Right cardiac atrium (tissue), 5 donors: Measurements from ENCODE around the gene TAF11L2. TPM values are rescaled to one million over a fixed set of nuclear protein-coding genes. Genes with fewer than 3 reads are reported as not detected.
"Not testable (repeated sequence)": the region's sequence is repeated elsewhere in the genome, so short reads cannot be mapped to it uniquely, and the experiment has no call there.

ENCODE experiments used
- ATAC-seq, 2 donors: fragments of 200-7000 bp; cut with Tn5 transposase; one replicate each; pipeline versions ENCODE4 v1.8.0 to v1.9.1; 2020; ENCODE audit warnings: moderate library complexity in 2 of 2, mild to moderate bottlenecking in 1 of 2
- DNase-seq, 3 donors: peaks; one replicate each; pipeline ENCODE4 v3.0.0-alpha.2; 2020
- H3K27ac ChIP-seq: one replicate; pipeline ENCODE4 v1.5.1; 2013; ENCODE audit warnings: mild to moderate bottlenecking, low read length, control low read depth, moderate library complexity
- H3K27me3 ChIP-seq: one replicate; pipeline ENCODE4 v1.6.1; 2013; ENCODE audit not compliant: control insufficient read depth, insufficient read depth
- H3K4me1 ChIP-seq: one replicate; pipeline ENCODE4 v1.6.1; 2013; ENCODE audit warnings: low read length; ENCODE audit not compliant: control insufficient read depth, insufficient read depth
- H3K4me3 ChIP-seq: one replicate; pipeline ENCODE4 v1.5.1; 2013; ENCODE audit warnings: low read length, control low read depth
- H3K9me3 ChIP-seq: one replicate; pipeline ENCODE4 v1.6.1; 2013; ENCODE audit warnings: low read length; ENCODE audit not compliant: control insufficient read depth
- WGBS: extraction: QIAGEN DNeasy Blood & Tissue Kit; methylation state at CpG from one replicate; pipeline ENCODE4 v1.1.7; 2013; 5-methylcytosine and 5-hydroxymethylcytosine counted together
- intact Hi-C, 4 donors: fragments of 100-400 bp; cut with DNase I; formaldehyde crosslinking; loops; one replicate each; pipeline versions ENCODE4 v1.11.0 to v1.14.0; 2022 to 2023
- polyA plus RNA-seq: library from polyadenylated mRNA; stranded (reverse); fragments of 200-250 nt; gene quantifications from one replicate; pipeline ENCODE4 v1.2.3, GENCODE V29; 2013
- total RNA-seq, 4 donors: library from RNA; stranded (reverse); fragmentation: NEBNext Ultra II Directional; extraction: Animal tissue kit (Norgen Biotek cat#: 25700); gene quantifications; one replicate each; pipeline ENCODE4 v1.2.1, GENCODE V29; 2021
- donor health status: healthy with polysubstance abuse.
- donor health status: DM: no; HTN: yes; CAD: no.
- donor health status: DM: no; HTN: no; CAD: no.
- donor health status: DM: no; HTN: yes; CAD: no; lungs with severe emphysema.
- donor health status: DM: yes; HTN: yes; CAD: no.

TAF11L2 gene
- total and polyA plus RNA-seq, 5 donors, result not detected

- H3K27me3 ChIP-seq, DNase-seq, H3K4me3 ChIP-seq, H3K27ac ChIP-seq, H3K4me1 ChIP-seq, ATAC-seq, H3K9me3 ChIP-seq, intact Hi-C loops: not testable (repeated sequence)
- 92% methylated on average over 9 of the region's 17 CpGs for WGBS
These were observed 28.5 kb downstream of the TAF11L2 start for GRCh38 chr5:17526504-17526903.

GRCh38 chr5:17528369-17528768, 30.3 kb downstream of the TAF11L2 start, which contains the start of gene TAF11L6:
Gene TAF11L6 (plus strand): TSS chr5:17528669.
- H3K9me3 ChIP-seq, H3K4me3 ChIP-seq, H3K4me1 ChIP-seq, H3K27ac ChIP-seq, DNase-seq, intact Hi-C loops, H3K27me3 ChIP-seq, ATAC-seq: not testable (repeated sequence)
- no CpG with 5 or more reads among the region's 15 CpGs for WGBS

Other genes with a start within 250 kb of the TAF11L2 start
- gene TAF11L3, start 20.1 kb downstream of the TAF11L2 start, total RNA-seq, result not detected
- not detected for gene TAF11L3, start 20.1 kb downstream of the TAF11L2 start, polyA plus RNA-seq
- gene TAF11L4, start 23.6 kb downstream of the TAF11L2 start, total RNA-seq, result not detected
- not detected for gene TAF11L4, start 23.6 kb downstream of the TAF11L2 start, polyA plus RNA-seq
- gene TAF11L5, start 27.0 kb downstream of the TAF11L2 start, total RNA-seq, result not detected
- not detected for gene TAF11L5, start 27.0 kb downstream of the TAF11L2 start, polyA plus RNA-seq
- gene TAF11L6, start 30.4 kb downstream of the TAF11L2 start, total RNA-seq, result not detected
- gene TAF11L6, start 30.4 kb downstream of the TAF11L2 start, polyA plus RNA-seq, result not detected
- not detected for gene TAF11L7, start 87.5 kb downstream of the TAF11L2 start, total RNA-seq
- not detected for gene TAF11L7, start 87.5 kb downstream of the TAF11L2 start, polyA plus RNA-seq
- not detected for gene TAF11L8, start 92.7 kb downstream of the TAF11L2 start, total RNA-seq
- not detected for gene TAF11L8, start 92.7 kb downstream of the TAF11L2 start, polyA plus RNA-seq
- gene TAF11L9, start 96.2 kb downstream of the TAF11L2 start, total RNA-seq, result not detected
- not detected for gene TAF11L9, start 96.2 kb downstream of the TAF11L2 start, polyA plus RNA-seq
- not detected for gene TAF11L10, start 99.6 kb downstream of the TAF11L2 start, total RNA-seq
- not detected for gene TAF11L10, start 99.6 kb downstream of the TAF11L2 start, polyA plus RNA-seq
- not detected for gene TAF11L11, start 106.0 kb downstream of the TAF11L2 start, total RNA-seq
- gene TAF11L11, start 106.0 kb downstream of the TAF11L2 start, polyA plus RNA-seq, result not detected
- gene TAF11L12, start 112.2 kb downstream of the TAF11L2 start, total RNA-seq, result not detected
- not detected for gene TAF11L12, start 112.2 kb downstream of the TAF11L2 start, polyA plus RNA-seq
- not detected for gene TAF11L13, start 133.9 kb downstream of the TAF11L2 start, total RNA-seq
- not detected for gene TAF11L13, start 133.9 kb downstream of the TAF11L2 start, polyA plus RNA-seq
- not detected for gene TAF11L14, start 136.2 kb downstream of the TAF11L2 start, total RNA-seq
- gene TAF11L14, start 136.2 kb downstream of the TAF11L2 start, polyA plus RNA-seq, result not detected